HG03108 (cell line): ENCODE data around the gene ARF6.

Experiments
- ATAC-seq: cut with Tn5 transposase; IDR thresholded peaks from one replicate; pipeline ENCODE4 v1.9.1; 2021; ENCODE audit warnings: moderate library complexity; ENCODE audit not compliant: unreplicated experiment

Gene ARF6

DNA sequence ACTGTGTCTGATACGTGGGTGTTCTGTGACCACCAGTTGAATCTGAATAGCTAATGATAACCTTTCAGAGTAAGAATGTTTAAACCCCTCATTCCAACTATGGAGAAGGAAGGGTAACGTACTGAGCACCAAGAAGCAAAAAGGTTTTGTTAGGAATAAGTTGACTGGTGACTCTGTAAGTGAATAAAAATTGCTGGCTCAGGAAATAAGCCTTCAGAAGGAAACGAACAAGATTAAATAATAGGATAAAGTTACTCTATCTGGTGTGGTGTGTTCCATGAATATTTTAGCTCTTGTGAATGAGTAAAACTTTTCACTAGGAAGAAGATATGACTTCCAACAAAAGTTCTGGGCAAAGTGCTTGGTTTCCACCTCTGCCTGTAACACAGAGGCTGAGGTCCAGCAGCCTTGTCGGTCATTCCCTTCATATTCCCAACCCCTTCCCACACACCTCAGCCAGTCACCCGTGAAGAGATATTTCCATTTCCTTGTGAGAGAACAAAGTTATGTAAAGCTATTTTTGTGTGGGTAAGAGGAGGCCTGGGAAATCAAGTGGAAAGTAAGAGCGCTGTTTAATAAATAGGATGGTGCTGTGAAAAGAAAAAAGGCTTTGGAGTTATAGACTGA lies 47.1 kb downstream of the ARF6 start:
- no peak for ATAC-seq

DNA sequence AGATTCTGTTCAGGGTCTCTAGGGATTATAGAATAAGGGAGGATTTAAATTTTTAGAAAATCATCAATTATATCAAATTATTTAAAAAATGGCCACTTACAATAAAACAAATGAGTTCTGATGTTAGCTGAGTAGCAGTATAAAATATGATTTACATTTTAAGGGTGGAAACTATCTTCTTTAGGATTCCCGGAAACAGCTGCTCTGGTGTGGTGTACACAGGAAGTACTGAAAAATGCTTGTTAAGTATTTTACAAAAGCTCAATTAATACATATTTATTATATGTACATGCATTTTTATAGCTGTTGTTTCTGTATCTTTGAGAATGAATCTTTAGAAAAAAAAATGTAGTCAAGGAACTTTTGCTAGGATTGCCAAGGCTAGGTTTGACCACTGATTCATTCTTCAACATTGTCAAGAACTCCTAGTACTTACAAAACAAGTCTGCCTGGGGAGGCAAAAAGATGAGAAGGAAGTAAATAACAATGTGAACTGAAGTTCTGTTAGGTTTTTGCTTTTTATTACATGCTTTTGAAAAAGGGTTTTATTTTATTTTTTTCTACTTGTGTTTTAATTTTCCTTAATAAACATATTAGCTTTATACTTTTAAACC lies 48.0 kb downstream of the ARF6 start:
- ATAC-seq = no peak

DNA sequence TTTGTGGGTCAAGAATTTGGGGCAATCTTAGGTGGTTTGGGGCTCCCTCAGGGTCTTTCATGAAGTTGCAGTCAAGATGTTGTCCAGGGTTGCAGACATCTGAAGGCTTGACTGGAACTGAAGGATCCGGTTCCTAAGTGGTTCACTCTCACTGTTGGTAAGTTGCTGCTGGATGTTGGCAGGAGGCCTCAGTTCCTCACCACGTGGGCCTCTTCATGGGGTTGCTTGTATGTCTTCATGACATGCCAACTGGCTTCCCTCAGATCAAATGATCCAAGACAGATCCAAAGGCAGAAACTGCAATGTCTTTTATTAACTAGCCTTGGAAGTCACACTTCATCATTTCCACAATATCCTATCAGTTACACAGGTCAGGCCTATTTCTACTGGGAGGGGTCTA lies 49.2 kb downstream of the ARF6 start:
- ATAC-seq = no peak

DNA sequence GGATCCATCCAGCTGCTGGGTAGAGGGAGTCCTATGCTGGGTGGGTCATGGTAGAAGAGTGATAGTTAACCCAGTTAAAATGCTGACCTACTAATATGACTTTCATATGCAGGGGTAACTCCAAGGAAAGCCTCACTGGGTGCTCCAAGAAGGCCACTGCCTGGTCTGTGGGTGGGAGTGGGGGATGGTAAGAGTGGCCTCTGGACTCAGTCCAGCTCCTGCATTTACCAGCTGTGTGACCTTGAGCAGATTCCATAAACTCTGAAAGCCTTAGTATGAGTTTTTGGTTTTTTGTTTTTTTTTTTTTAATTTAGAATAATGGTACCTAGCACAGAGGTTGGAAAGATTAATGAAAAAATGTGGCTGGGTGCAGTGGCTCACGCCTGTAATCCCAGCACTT lies 51.6 kb downstream of the ARF6 start:
- ATAC-seq = no peak

DNA sequence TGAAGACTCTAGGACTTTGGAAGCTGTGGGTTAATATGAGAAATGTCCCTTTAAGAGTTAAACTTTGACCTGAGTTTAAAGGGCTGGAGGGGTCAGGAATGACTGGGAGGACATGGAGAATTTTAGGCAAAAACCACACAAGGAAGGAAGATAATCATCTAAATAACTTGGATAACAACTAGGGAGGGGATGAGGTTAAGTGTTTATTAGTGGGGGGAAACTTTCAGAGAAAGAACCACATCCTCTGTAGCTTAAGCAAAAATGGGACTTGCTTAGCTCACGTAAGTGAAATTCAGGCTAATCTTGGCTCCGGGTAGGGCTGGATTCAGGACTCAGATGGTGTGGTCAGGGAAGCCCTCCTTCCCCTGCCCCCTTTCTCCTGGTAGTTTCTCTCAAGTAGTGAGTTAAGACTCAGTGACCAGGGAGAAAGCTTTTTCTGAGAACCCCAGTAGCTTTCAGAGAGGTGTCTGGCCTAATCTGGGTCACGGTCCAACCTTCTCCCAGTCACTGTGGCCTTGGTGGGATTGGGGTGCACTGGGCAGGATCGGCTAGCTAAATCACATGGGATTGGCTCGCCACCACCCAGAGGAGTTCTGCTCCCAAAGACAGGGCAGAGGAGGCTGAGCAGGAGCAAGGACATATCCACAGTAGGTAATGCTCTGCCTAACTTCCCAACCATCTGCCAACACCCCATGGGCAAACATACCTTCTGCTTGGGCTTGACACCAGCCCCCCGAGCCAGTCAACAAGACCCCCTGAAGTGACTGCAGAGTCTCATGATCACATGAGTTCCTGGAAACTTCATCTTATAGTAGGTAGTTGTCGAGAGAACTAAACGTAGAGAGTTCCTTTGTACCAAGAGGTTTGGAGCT lies 52.8 kb downstream of the ARF6 start:
- ATAC-seq = no peak
